CD4-positive, CD25-positive, alpha-beta regulatory T cell (primary cell): ENCODE data around the gene ULK4. TPM values are rescaled to one million over a fixed set of nuclear protein-coding genes. Genes with fewer than 3 reads are reported as not detected.

Experiments
- ATAC-seq, 2 donors: fragments of 150-1000 bp; cut with Tn5 transposase; one replicate each; pipeline ENCODE4 v1.10.0; 2021; ENCODE audit warnings: low read depth in 2 of 2, moderate number of reproducible peaks in 2 of 2, moderate library complexity in 1 of 2
- DNase-seq, 3 donors: peaks; one replicate each; pipeline versions ENCODE4 v3.0.0 to v3.0.0-alpha.2; 2012 to 2022; ENCODE audit warnings: mixed read lengths in 1 of 3
- H3K27ac ChIP-seq: one replicate; pipeline ENCODE4 v1.7.0; 2013; ENCODE audit warnings: mild to moderate bottlenecking, low read length; ENCODE audit not compliant: insufficient read depth, poor library complexity, severe bottlenecking
- H3K27me3 ChIP-seq: one replicate; pipeline ENCODE4 v1.7.0; 2013; ENCODE audit warnings: low read length; ENCODE audit not compliant: control insufficient read depth, insufficient read depth
- H3K36me3 ChIP-seq: one replicate; pipeline ENCODE4 v1.7.0; 2013; ENCODE audit warnings: mild to moderate bottlenecking, low read length, moderate library complexity; ENCODE audit not compliant: control insufficient read depth, insufficient read depth
- H3K4me1 ChIP-seq: 2 replicates; pipeline ENCODE4 v1.7.0; 2013; ENCODE audit warnings: mild to moderate bottlenecking, low read length; ENCODE audit not compliant: insufficient read depth, control insufficient read depth, poor library complexity, severe bottlenecking
- H3K4me3 ChIP-seq: one replicate; pipeline ENCODE4 v1.7.0; 2013; ENCODE audit warnings: low read depth, mild to moderate bottlenecking, low read length, moderate library complexity
- H3K9me3 ChIP-seq, 2 experiments: 1 replicate in 1 of 2; 2 replicates in 1 of 2; pipeline ENCODE4 v1.7.0; 2013; ENCODE audit warnings: low read length in 2 of 2, mild to moderate bottlenecking in 1 of 2, moderate library complexity in 1 of 2; ENCODE audit not compliant: control insufficient read depth in 2 of 2
- H3K27ac Mint-ChIP-seq, 3 donors: one replicate each; pipeline ENCODE4 v1.8.0; 2020 to 2022; ENCODE audit warnings: mild to moderate bottlenecking in 3 of 3, mixed read lengths in 3 of 3, moderate library complexity in 2 of 3
- H3K27me3 Mint-ChIP-seq: one replicate; pipeline ENCODE4 v1.8.0; 2022; ENCODE audit warnings: mild to moderate bottlenecking, mixed read lengths
- H3K36me3 Mint-ChIP-seq: one replicate; pipeline ENCODE4 v1.8.0; 2020; ENCODE audit warnings: mixed read lengths
- H3K4me1 Mint-ChIP-seq, 4 donors: one replicate each; pipeline ENCODE4 v1.8.0; 2020 to 2022; ENCODE audit warnings: mixed read lengths in 4 of 4, mild to moderate bottlenecking in 1 of 4
- H3K4me3 Mint-ChIP-seq, 4 donors: one replicate each; pipeline ENCODE4 v1.8.0; 2020 to 2022; ENCODE audit warnings: mild to moderate bottlenecking in 4 of 4, mixed read lengths in 4 of 4, moderate library complexity in 3 of 4
- H3K9me3 Mint-ChIP-seq, 7 donors: one replicate each; pipeline ENCODE4 v1.8.0; 2020 to 2022; ENCODE audit warnings: mixed read lengths in 7 of 7, mild to moderate bottlenecking in 3 of 7, moderate library complexity in 2 of 7
- polyA plus RNA-seq, 4 donors: library from polyadenylated mRNA; unstranded; fragments of 300-500 nt; fragmentation: Illumina TruSeq; gene quantifications; one replicate each; pipeline ENCODE4 v1.2.3, GENCODE V29; 2021
- total RNA-seq: library from RNA; stranded (reverse); gene quantifications from one replicate; pipeline ENCODE4 v1.2.3, GENCODE V29; 2022

Gene ULK4
- total and polyA plus RNA-seq, 5 donors from 2014 or later: 9.3 to 27.2 (median 11.1) TPM

GRCh38 chr3:41436983-41437382 lies 524.9 kb downstream of the ULK4 start:
- Mint-ChIP-seq H3K4me3 (no peak overlapping the region), H3K27me3 (no peaks in the 10 kb centered on the region), H3K9me3 (peaks cover 0 to 14% (median 4%) of the 10 kb centered on the region in 7 donors), H3K27ac (no peak overlapping the region), H3K4me1 (no peaks in the 10 kb centered on the region), H3K36me3 (no peaks in the 10 kb centered on the region)
- H3K36me3 ChIP-seq: no peaks in the 10 kb centered on the region
- no peaks in the 10 kb centered on the region for H3K4me1 ChIP-seq
- no peak for ATAC-seq
- no peak for DNase-seq
- H3K27me3 ChIP-seq: no peaks in the 10 kb centered on the region
- no peak overlapping the region for H3K27ac ChIP-seq
- no peaks in the 10 kb centered on the region for H3K9me3 ChIP-seq
- no peak overlapping the region for H3K4me3 ChIP-seq

GRCh38 chr3:41434781-41435180 lies 527.1 kb downstream of the ULK4 start:
- Mint-ChIP-seq H3K27me3 (no peaks in the 10 kb centered on the region), H3K27ac (no peak overlapping the region), H3K36me3 (no peaks in the 10 kb centered on the region), H3K9me3 (peaks cover 0 to 3% (median 0%) of the 10 kb centered on the region in 7 donors), H3K4me3 (no peak overlapping the region), H3K4me1 (no peaks in the 10 kb centered on the region)
- H3K4me1 ChIP-seq: no peaks in the 10 kb centered on the region
- ATAC-seq (no peak), DNase-seq (no peak)
- no peaks in the 10 kb centered on the region for H3K27me3 ChIP-seq
- H3K27ac ChIP-seq: no peak overlapping the region
- H3K4me3 ChIP-seq: no peak overlapping the region
- no peaks in the 10 kb centered on the region for H3K36me3 ChIP-seq
- no peaks in the 10 kb centered on the region for H3K9me3 ChIP-seq

DNA sequence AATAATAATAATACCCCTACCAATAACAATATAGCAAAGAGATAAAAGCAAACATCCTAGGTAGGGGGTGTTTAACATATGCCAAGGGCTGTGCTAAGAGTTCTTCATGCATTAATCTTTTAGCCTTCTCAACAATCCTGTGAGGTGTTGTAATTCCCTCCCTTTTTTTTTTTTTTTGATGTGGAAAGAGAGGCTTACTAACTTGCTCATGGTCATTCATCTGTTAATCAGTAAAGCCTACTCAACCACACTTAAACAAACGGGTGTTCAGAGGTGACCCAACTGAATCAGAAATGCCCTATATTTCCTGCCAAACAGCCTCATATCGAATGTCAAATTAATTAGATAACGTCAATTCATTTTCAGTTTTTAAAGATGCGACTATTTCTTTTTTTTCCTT lies 530.5 kb downstream of the ULK4 start:
- Mint-ChIP-seq H3K36me3 (peaks cover 5% of the 10 kb centered on the region), H3K9me3 (peaks cover 0 to 3% (median 0%) of the 10 kb centered on the region in 7 donors), H3K4me3 (no peak overlapping the region), H3K4me1 (peaks cover 0 to under 1% (median 0%) of the 10 kb centered on the region in 4 donors), H3K27me3 (peaks cover 9% of the 10 kb centered on the region), H3K27ac (no peak overlapping the region)
- ATAC-seq: no peak
- Histone ChIP-seq H3K27me3 (no peaks in the 10 kb centered on the region), H3K4me3 (no peak overlapping the region), H3K9me3 (no peaks in the 10 kb centered on the region), H3K4me1 (no peaks in the 10 kb centered on the region), H3K36me3 (no peaks in the 10 kb centered on the region), H3K27ac (no peak overlapping the region)
- DNase-seq: no peak

- H3K36me3 Mint-ChIP-seq: peaks cover 5% of the 10 kb centered on the region
- peaks cover 0 to 7% (median 0%) of the 10 kb centered on the region in 7 donors for H3K9me3 Mint-ChIP-seq
- peaks cover 11% of the 10 kb centered on the region for H3K27me3 Mint-ChIP-seq
Measured at GRCh38 chr3:41430886-41431285, 531.0 kb downstream of the ULK4 start.

GRCh38 chr3:41430391-41430790 lies 531.5 kb downstream of the ULK4 start:
- Histone ChIP-seq H3K4me3 (no peak overlapping the region), H3K27me3 (no peaks in the 10 kb centered on the region), H3K36me3 (no peaks in the 10 kb centered on the region), H3K4me1 (no peaks in the 10 kb centered on the region), H3K9me3 (no peaks in the 10 kb centered on the region), H3K27ac (no peak overlapping the region)
- Mint-ChIP-seq H3K9me3 (peaks cover 0 to 7% (median 0%) of the 10 kb centered on the region in 7 donors), H3K27ac (no peak overlapping the region), H3K4me3 (no peak overlapping the region), H3K4me1 (peaks cover 0 to 6% (median 0%) of the 10 kb centered on the region in 4 donors), H3K36me3 (peaks cover 5% of the 10 kb centered on the region), H3K27me3 (peaks cover 11% of the 10 kb centered on the region)
- DNase-seq (no peak), ATAC-seq (no peak)

More at GRCh38 chr3:41430886-41431285, 531.0 kb downstream of the ULK4 start:
- Histone ChIP-seq H3K27ac (no peak overlapping the region), H3K4me3 (no peak overlapping the region), H3K9me3 (no peaks in the 10 kb centered on the region), H3K36me3 (no peaks in the 10 kb centered on the region), H3K4me1 (no peaks in the 10 kb centered on the region), H3K27me3 (no peaks in the 10 kb centered on the region)
- no peak overlapping the region for H3K4me3 Mint-ChIP-seq
- H3K4me1 Mint-ChIP-seq: peaks cover 0 to 5% (median 0%) of the 10 kb centered on the region in 4 donors
- ATAC-seq: no peak
- H3K27ac Mint-ChIP-seq: no peak overlapping the region
- DNase-seq: no peak

GRCh38 chr3:41426485-41426884 lies 535.4 kb downstream of the ULK4 start:
- DNase-seq (no peak), ATAC-seq (no peak)
- no peak overlapping the region for H3K4me3 ChIP-seq
- no peak overlapping the region for H3K4me3 Mint-ChIP-seq
- H3K27ac Mint-ChIP-seq: no peak overlapping the region
- H3K4me1 ChIP-seq: peaks cover 8% of the 10 kb centered on the region
- H3K27me3 Mint-ChIP-seq: peaks cover 11% of the 10 kb centered on the region
- no peak overlapping the region for H3K27ac ChIP-seq
- H3K4me1 Mint-ChIP-seq: peaks cover 6 to 19% (median 8%) of the 10 kb centered on the region in 4 donors
- no peaks in the 10 kb centered on the region for H3K36me3 ChIP-seq
- no peaks in the 10 kb centered on the region for H3K9me3 ChIP-seq
- peaks cover 0 to 7% (median 0%) of the 10 kb centered on the region in 7 donors for H3K9me3 Mint-ChIP-seq
- H3K36me3 Mint-ChIP-seq: peaks cover 5% of the 10 kb centered on the region
- no peaks in the 10 kb centered on the region for H3K27me3 ChIP-seq

DNA sequence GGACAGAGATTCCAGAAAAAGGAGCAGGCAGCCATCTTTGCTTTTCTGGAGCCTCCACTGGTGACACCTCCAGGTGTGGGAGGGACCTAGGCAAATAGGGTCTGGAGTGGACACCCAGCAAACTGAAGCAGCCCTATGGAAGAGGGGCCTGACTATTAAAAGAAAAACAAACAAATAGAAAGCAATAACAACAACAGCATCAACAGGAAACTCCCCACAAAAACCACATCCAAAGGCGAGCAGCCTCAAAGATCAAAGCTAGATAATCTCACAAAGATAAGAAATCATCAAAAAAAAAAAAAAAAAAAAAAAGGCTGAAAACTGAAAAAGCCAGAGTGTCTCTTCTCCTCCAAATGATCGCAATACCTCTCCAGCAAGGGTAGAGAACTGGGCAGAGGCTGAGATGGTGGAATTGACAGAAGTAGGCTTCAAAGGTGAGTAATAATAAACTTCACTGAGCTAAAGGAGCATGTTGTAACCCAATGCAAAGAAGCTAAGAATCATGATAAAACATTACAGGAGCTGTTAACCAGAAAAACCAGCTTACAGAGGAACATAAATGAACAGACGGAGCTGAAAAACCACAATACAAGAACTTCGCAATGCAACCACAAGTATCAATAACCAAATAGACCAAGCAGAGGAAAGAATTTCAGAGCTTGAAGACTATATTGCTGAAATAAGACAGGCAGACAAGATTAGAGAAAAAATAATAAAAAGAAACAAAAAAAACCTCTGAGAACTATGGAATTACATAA lies 537.2 kb downstream of the ULK4 start:
- H3K36me3 Mint-ChIP-seq: peaks cover 5% of the 10 kb centered on the region
- H3K27ac Mint-ChIP-seq: peak overlapping the region in 1 of 3 donors; percentile 15
- DNase-seq: peak in 1 of 3 donors; percentile 13

DNA sequence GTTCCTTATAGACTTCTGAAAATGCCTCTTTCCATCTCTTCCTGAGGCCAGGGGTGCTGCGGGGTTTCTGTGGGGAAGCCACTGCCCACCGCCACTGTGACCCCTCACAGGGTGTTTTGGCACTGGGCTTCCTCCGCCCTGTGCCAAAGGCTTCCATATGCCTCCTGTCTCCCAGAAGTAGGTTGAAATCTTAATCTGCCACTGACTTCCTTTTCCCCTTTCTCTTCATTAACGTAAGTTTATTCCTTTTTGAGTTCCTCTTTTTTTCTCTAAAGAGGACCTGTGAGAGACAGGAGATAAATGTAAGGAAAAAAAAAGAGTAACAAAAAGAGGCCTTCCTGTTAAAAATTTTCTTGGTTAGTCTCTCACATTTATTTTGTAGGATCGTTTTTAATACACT lies 542.1 kb downstream of the ULK4 start:
- ATAC-seq (no peak), DNase-seq (no peak)
- Histone ChIP-seq H3K36me3 (no peaks in the 10 kb centered on the region), H3K27ac (no peak overlapping the region), H3K4me3 (no peak overlapping the region), H3K4me1 (peaks cover 6% of the 10 kb centered on the region), H3K27me3 (no peaks in the 10 kb centered on the region), H3K9me3 (no peaks in the 10 kb centered on the region)
- Mint-ChIP-seq H3K27me3 (no peaks in the 10 kb centered on the region), H3K9me3 (peaks cover 0 to 5% (median 0%) of the 10 kb centered on the region in 7 donors), H3K27ac (no peak overlapping the region), H3K4me3 (no peak overlapping the region), H3K36me3 (peaks cover 6% of the 10 kb centered on the region), H3K4me1 (peaks cover 2 to 7% (median 4%) of the 10 kb centered on the region in 4 donors)

More for the DNA sequence above, 537.2 kb downstream of the ULK4 start:
- peak overlapping the region in 3 of 4 donors; percentile 39 to 79 (median 45) for H3K4me3 Mint-ChIP-seq
- H3K4me1 Mint-ChIP-seq: peaks cover 6 to 19% (median 8%) of the 10 kb centered on the region in 4 donors
- H3K36me3 ChIP-seq: no peaks in the 10 kb centered on the region
- H3K27me3 Mint-ChIP-seq: peaks cover 11% of the 10 kb centered on the region
- H3K9me3 ChIP-seq: no peaks in the 10 kb centered on the region
- no peak overlapping the region for H3K27ac ChIP-seq
- no peak for ATAC-seq
- H3K27me3 ChIP-seq: no peaks in the 10 kb centered on the region
- peaks cover 8% of the 10 kb centered on the region for H3K4me1 ChIP-seq
- no peak overlapping the region for H3K4me3 ChIP-seq
- H3K9me3 Mint-ChIP-seq: peaks cover 0 to 7% (median 0%) of the 10 kb centered on the region in 7 donors
